Smooth muscle cell (in vitro differentiated cells): Measurements from ENCODE around the gene MRPL44. TPM values are rescaled to one million over a fixed set of nuclear protein-coding genes. Genes with fewer than 3 reads are reported as not detected.

Experiments used
- DNase-seq: peaks from one replicate; lab custom pipeline; 2025; ENCODE audit not compliant: unreplicated experiment; lab: John Stamatoyannopoulos, UW
- H2AFZ ChIP-seq: fragments of 200-600 bp; sonication (generic); 2 replicates; pipeline ENCODE4 v1.6.0; 2016; ENCODE audit warnings: antibody characterized with exemption, low read depth, mild to moderate bottlenecking
- H3F3A ChIP-seq: fragments of 200-600 bp; sonication (generic); 2 replicates; pipeline ENCODE4 v1.6.0; 2017; ENCODE audit warnings: antibody characterized with exemption, low read depth
- H3K27ac ChIP-seq: fragments of 200-600 bp; sonication (generic); 2 replicates; pipeline ENCODE4 v1.5.1; 2016; ENCODE audit warnings: low read depth, mild to moderate bottlenecking
- H3K27me3 ChIP-seq: fragments of 200-600 bp; sonication (generic); 2 replicates; pipeline ENCODE4 v1.6.1; 2016; ENCODE audit warnings: low read depth, mild to moderate bottlenecking
- H3K36me3 ChIP-seq: fragments of 200-600 bp; sonication (generic); 2 replicates; pipeline ENCODE4 v1.5.1; 2016; ENCODE audit warnings: low read depth
- H3K4me1 ChIP-seq: fragments of 200-600 bp; sonication (generic); 2 replicates; pipeline ENCODE4 v1.5.1; 2016; ENCODE audit warnings: low read depth
- H3K4me2 ChIP-seq: fragments of 200-600 bp; sonication (generic); 2 replicates; pipeline ENCODE4 v1.6.0; 2016; ENCODE audit warnings: mild to moderate bottlenecking
- H3K4me3 ChIP-seq: fragments of 200-600 bp; sonication (generic); 2 replicates; pipeline ENCODE4 v1.5.1; 2016; ENCODE audit warnings: mild to moderate bottlenecking
- H3K79me2 ChIP-seq: fragments of 200-600 bp; sonication (generic); 2 replicates; pipeline ENCODE4 v1.6.0; 2016; ENCODE audit warnings: low read depth, mild to moderate bottlenecking
- H3K9ac ChIP-seq: fragments of 200-600 bp; sonication (generic); 2 replicates; pipeline ENCODE4 v1.6.0; 2016; ENCODE audit warnings: low read depth
- H3K9me3 ChIP-seq: fragments of 200-600 bp; sonication (generic); replicated peaks from 2 replicates; pipeline ENCODE4 v1.5.1; 2016; ENCODE audit warnings: low read depth
- H4K20me1 ChIP-seq: fragments of 200-600 bp; sonication (generic); 2 replicates; pipeline ENCODE4 v1.6.0; 2016; ENCODE audit warnings: low read depth
- CTCF ChIP-seq: fragments of 200-600 bp; sonication (generic); IDR thresholded peaks from 2 replicates; pipeline ENCODE4 v1.5.1; 2017; ENCODE audit warnings: borderline replicate concordance, mild to moderate bottlenecking, antibody characterized with exemption; ENCODE audit not compliant: insufficient read depth, poor library complexity, severe bottlenecking
- WGBS: methylation state at CpG from one replicate; pipeline ENCODE4 v1.1.7; 2016; ENCODE audit warnings: low lambda C conversion rate; 5-methylcytosine and 5-hydroxymethylcytosine counted together
- polyA plus RNA-seq: library from polyadenylated mRNA; unstranded; fragments of >200 nt; fragmentation: Nextera tagmentation; extraction: Ambion mirVana; gene quantifications from 2 replicates; pipeline ENCODE4 v1.2.1, GENCODE V29; 2016
- total RNA-seq: library from RNA; depleted of rRNA; stranded (reverse); fragments of >200 nt; gene quantifications from 2 replicates; pipeline ENCODE4 v1.2.3, GENCODE V29; 2014

MRPL44 gene
- total and polyA plus RNA-seq, 2 experiments from 2014 or later = 23.5 to 34.5 TPM

DNA sequence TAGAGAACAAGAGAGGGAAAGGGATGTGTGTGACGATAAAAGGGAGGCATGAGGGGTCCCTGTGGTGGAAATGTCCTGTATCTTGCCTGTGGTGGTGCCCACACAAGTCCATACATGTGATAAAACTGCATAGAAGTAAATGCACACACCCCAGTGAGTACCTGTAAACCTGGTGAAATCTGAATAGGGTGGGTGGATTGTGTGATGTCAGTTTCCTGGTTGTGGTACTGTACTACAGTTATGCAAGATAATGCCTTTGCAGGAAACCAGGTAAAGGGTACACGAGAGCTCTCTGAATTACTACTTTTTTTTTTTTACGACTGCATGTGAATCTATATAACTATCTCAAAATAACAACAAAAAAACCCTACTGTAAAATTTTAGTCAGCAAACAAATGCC is 59.7 kb downstream of the MRPL44 start:
- peaks cover 96% of the 10 kb centered on the region for H3K79me2 ChIP-seq

More for the DNA sequence above, 59.7 kb downstream of the MRPL44 start:
- Histone ChIP-seq H3K4me2 (no peak overlapping the region), H3K4me1 (no peaks in the 10 kb centered on the region), H2AFZ (no peak overlapping the region), H3K27me3 (no peaks in the 10 kb centered on the region), H3K4me3 (no peak overlapping the region), H3K9me3 (no peaks in the 10 kb centered on the region), H3F3A (peaks cover 10% of the 10 kb centered on the region), H3K27ac (no peak overlapping the region), H3K9ac (no peak overlapping the region), H4K20me1 (peaks cover 98% of the 10 kb centered on the region), H3K36me3 (no peaks in the 10 kb centered on the region)
- TF ChIP-seq CTCF = no peak
- 56% methylated on average over 3 of the region's 3 CpGs for WGBS
- no peak for DNase-seq

Other genes with a start within 250 kb of the MRPL44 start
- gene AP1S3, start 119.9 kb upstream of the MRPL44 start, total RNA-seq = 5.9 and 11.4 TPM in 2 replicates
- gene AP1S3, start 119.9 kb upstream of the MRPL44 start, polyA plus RNA-seq = 1.4 and 3.4 TPM in 2 replicates
- gene WDFY1, start 12.1 kb upstream of the MRPL44 start, total RNA-seq = 58.6 and 68.3 TPM in 2 replicates
- 31.6 and 33.1 TPM in 2 replicates for gene WDFY1, start 12.1 kb upstream of the MRPL44 start, polyA plus RNA-seq
- 2,183 and 2,362 TPM in 2 replicates for gene SERPINE2, start 81.8 kb downstream of the MRPL44 start, total RNA-seq
- gene SERPINE2, start 81.8 kb downstream of the MRPL44 start, polyA plus RNA-seq = 2,391 and 3,094 TPM in 2 replicates